Naive thymus-derived CD4-positive, alpha-beta T cell (primary cell): Measurements from ENCODE around the gene PLEKHA5. TPM values are rescaled to one million over a fixed set of nuclear protein-coding genes. Genes with fewer than 3 reads are reported as not detected.
A peak's percentile ranks its signal among the peaks of the same experiment; 100 is the strongest.

ENCODE experiments used
- ATAC-seq: fragments of 150-1000 bp; cut with Tn5 transposase; 2 replicates; pipeline ENCODE4 v1.10.0; 2021; ENCODE audit warnings: mild to moderate bottlenecking, moderate library complexity
- CTCF ChIA-PET: fragments of 350-600 bp; sonication (Branson Sonifier 250); formaldehyde crosslinking; loops from one replicate; lab custom pipeline; 2021; ENCODE audit warnings: antibody characterized with exemption; lab: Charles Lee
- POLR2A ChIA-PET: fragments of 350-600 bp; sonication (Branson Sonifier 250); formaldehyde crosslinking; loops from one replicate; lab custom pipeline; 2021; ENCODE audit warnings: antibody characterized with exemption, inconsistent platforms; lab: Charles Lee
- DNase-seq, 9 donors: peaks; one replicate each; pipeline versions ENCODE4 v3.0.0 to v3.0.0-alpha.2; 2020 to 2022; ENCODE audit warnings: mixed read lengths in 1 of 9
- H3K27ac ChIP-seq: one replicate; pipeline ENCODE4 v1.7.0; 2013; ENCODE audit warnings: mild to moderate bottlenecking, low read depth, low read length, moderate library complexity
- H3K27me3 ChIP-seq, 2 donors: one replicate each; pipeline ENCODE4 v1.7.0; 2013; ENCODE audit warnings: low read length in 2 of 2, mild to moderate bottlenecking in 2 of 2, moderate library complexity in 2 of 2; ENCODE audit not compliant: control insufficient read depth in 2 of 2, insufficient read depth in 2 of 2
- H3K36me3 ChIP-seq, 3 experiments: 1 replicate in 2 of 3; 2 replicates in 1 of 3; pipeline ENCODE4 v1.7.0; 2013; ENCODE audit warnings: low read length in 3 of 3, mild to moderate bottlenecking in 3 of 3, moderate library complexity in 1 of 3; ENCODE audit not compliant: insufficient read depth in 3 of 3, control insufficient read depth in 2 of 3
- H3K4me1 ChIP-seq, 2 donors: one replicate each; pipeline ENCODE4 v1.7.0; 2013; ENCODE audit warnings: low read length in 2 of 2, mild to moderate bottlenecking in 2 of 2, moderate library complexity in 1 of 2; ENCODE audit not compliant: control insufficient read depth in 2 of 2, insufficient read depth in 2 of 2
- H3K4me3 ChIP-seq: 2 replicates; pipeline ENCODE4 v1.7.0; 2013; ENCODE audit warnings: mild to moderate bottlenecking, low read length
- H3K9me3 ChIP-seq, 3 experiments: 1 replicate in 2 of 3; 2 replicates in 1 of 3; pipeline ENCODE4 v1.7.0; 2013; ENCODE audit warnings: low read length in 3 of 3; ENCODE audit not compliant: control insufficient read depth in 2 of 3
- H3K27ac Mint-ChIP-seq, 9 donors: one replicate each; pipeline ENCODE4 v1.8.0; 2020 to 2022; ENCODE audit warnings: mixed read lengths in 9 of 9, mild to moderate bottlenecking in 8 of 9, moderate library complexity in 5 of 9, inconsistent platforms in 2 of 9
- H3K27me3 Mint-ChIP-seq, 5 donors: one replicate each; pipeline ENCODE4 v1.8.0; 2021 to 2022; ENCODE audit warnings: mixed read lengths in 5 of 5, mild to moderate bottlenecking in 1 of 5
- H3K36me3 Mint-ChIP-seq, 5 donors: one replicate each; pipeline ENCODE4 v1.8.0; 2020 to 2022; ENCODE audit warnings: mixed read lengths in 5 of 5, mild to moderate bottlenecking in 3 of 5, inconsistent platforms in 1 of 5
- H3K4me1 Mint-ChIP-seq, 7 donors: one replicate each; pipeline ENCODE4 v1.8.0; 2020 to 2022; ENCODE audit warnings: mixed read lengths in 7 of 7, mild to moderate bottlenecking in 3 of 7, inconsistent platforms in 1 of 7
- H3K4me3 Mint-ChIP-seq, 10 donors: one replicate each; pipeline ENCODE4 v1.8.0; 2020 to 2022; ENCODE audit warnings: mild to moderate bottlenecking in 10 of 10, mixed read lengths in 10 of 10, moderate library complexity in 6 of 10, inconsistent platforms in 2 of 10
- H3K9me3 Mint-ChIP-seq, 11 donors: one replicate each; pipeline ENCODE4 v1.8.0; 2020 to 2022; ENCODE audit warnings: mixed read lengths in 11 of 11, mild to moderate bottlenecking in 4 of 11, inconsistent platforms in 1 of 11, moderate library complexity in 1 of 11
- intact Hi-C, 2 donors: fragments of 100-400 bp; cut with micrococcal nuclease; formaldehyde crosslinking; loops; one replicate each; pipeline ENCODE4 v1.15.1; 2023
- polyA plus RNA-seq, 2 donors: library from polyadenylated mRNA; unstranded; fragments of 300-500 nt; fragmentation: Illumina TruSeq; gene quantifications; one replicate each; pipeline ENCODE4 v1.2.3, GENCODE V29; 2021
- total RNA-seq, 6 experiments: library from RNA in 5 of 6; stranded (reverse) in 5 of 6; gene quantifications; 1 replicate in 5 of 6; 2 replicates in 1 of 6; pipeline ENCODE4 v1.2.3 and lab custom pipeline; 2021 to 2026

PLEKHA5 gene
- total and polyA plus RNA-seq, 7 experiments from 2014 or later: 0.32 to 5.3 (median 1.3) TPM

GRCh38 chr12:19307451-19307850, 177.9 kb downstream of the PLEKHA5 start:
- Histone ChIP-seq H3K27me3 (no peaks in the 10 kb centered on the region), H3K4me3 (no peak overlapping the region), H3K36me3 (no peaks in the 10 kb centered on the region), H3K9me3 (no peaks in the 10 kb centered on the region), H3K27ac (no peak overlapping the region), H3K4me1 (no peaks in the 10 kb centered on the region)
- no peak for DNase-seq
- ChIA-PET CTCF (no interaction called here), POLR2A (no interaction called here)
- no peak overlapping the region for H3K27ac Mint-ChIP-seq
- H3K27me3 Mint-ChIP-seq: no peaks in the 10 kb centered on the region
- H3K4me1 Mint-ChIP-seq: no peaks in the 10 kb centered on the region
- no peak overlapping the region for H3K4me3 Mint-ChIP-seq
- intact Hi-C loops: no loop called here
- no peaks in the 10 kb centered on the region for H3K9me3 Mint-ChIP-seq
- ATAC-seq: no peak
- peaks cover 0 to 4% (median 0%) of the 10 kb centered on the region in 5 donors for H3K36me3 Mint-ChIP-seq

GRCh38 chr12:19311165-19311564, 181.6 kb downstream of the PLEKHA5 start:
- ATAC-seq (no peak), DNase-seq (no peak)
- CTCF ChIA-PET: no interaction called here
- H3K27ac ChIP-seq: no peak overlapping the region
- Mint-ChIP-seq H3K27ac (no peak overlapping the region), H3K4me3 (no peak overlapping the region), H3K27me3 (no peaks in the 10 kb centered on the region), H3K4me1 (no peaks in the 10 kb centered on the region), H3K36me3 (peaks cover 0 to 4% (median 0%) of the 10 kb centered on the region in 5 donors), H3K9me3 (no peaks in the 10 kb centered on the region)
- no peaks in the 10 kb centered on the region for H3K9me3 ChIP-seq
- H3K27me3 ChIP-seq: no peaks in the 10 kb centered on the region
- H3K4me1 ChIP-seq: no peaks in the 10 kb centered on the region
- no peak overlapping the region for H3K4me3 ChIP-seq
- intact Hi-C loops: no loop called here
- POLR2A ChIA-PET: no interaction called here
- H3K36me3 ChIP-seq: no peaks in the 10 kb centered on the region

- ATAC-seq (no peak), DNase-seq (no peak)
- Histone ChIP-seq H3K4me1 (no peaks in the 10 kb centered on the region), H3K9me3 (no peaks in the 10 kb centered on the region), H3K4me3 (no peak overlapping the region), H3K27me3 (no peaks in the 10 kb centered on the region), H3K36me3 (no peaks in the 10 kb centered on the region), H3K27ac (no peak overlapping the region)
- no peaks in the 10 kb centered on the region for H3K9me3 Mint-ChIP-seq
- no peaks in the 10 kb centered on the region for H3K4me1 Mint-ChIP-seq
- ChIA-PET POLR2A (no interaction called here), CTCF (no interaction called here)
- H3K36me3 Mint-ChIP-seq: no peaks in the 10 kb centered on the region
- intact Hi-C loops: no loop called here
- no peaks in the 10 kb centered on the region for H3K27me3 Mint-ChIP-seq
- no peak overlapping the region for H3K4me3 Mint-ChIP-seq
- H3K27ac Mint-ChIP-seq: peak overlapping the region in 1 of 9 donors; percentile 53
Measured at GRCh38 chr12:19312637-19313036, 183.1 kb downstream of the PLEKHA5 start.

DNA sequence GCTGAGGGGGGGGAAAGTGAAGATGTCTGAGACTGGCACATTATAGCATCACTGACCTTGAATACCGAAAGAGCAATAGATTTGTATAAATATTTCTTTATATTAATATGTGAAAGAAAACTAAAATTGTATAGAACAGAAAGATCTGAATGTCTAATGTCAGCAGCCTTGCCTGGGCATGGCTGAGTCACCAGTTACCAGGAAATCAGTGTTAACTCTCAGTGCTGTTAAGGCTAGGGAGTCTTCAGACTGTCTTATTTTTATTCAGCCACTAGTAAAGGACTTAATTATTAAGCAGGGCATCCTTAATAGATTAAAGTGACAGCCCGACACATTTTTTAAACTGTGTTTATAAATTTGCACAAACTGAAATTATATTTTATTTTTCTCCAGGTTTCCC, 186.9 kb downstream of the PLEKHA5 start:
- no peaks in the 10 kb centered on the region for H3K36me3 ChIP-seq
- DNase-seq: no peak
- Mint-ChIP-seq H3K27ac (no peak overlapping the region), H3K4me1 (no peaks in the 10 kb centered on the region), H3K9me3 (no peaks in the 10 kb centered on the region), H3K36me3 (no peaks in the 10 kb centered on the region), H3K27me3 (no peaks in the 10 kb centered on the region), H3K4me3 (no peak overlapping the region)
- no peaks in the 10 kb centered on the region for H3K9me3 ChIP-seq
- POLR2A ChIA-PET: no interaction called here
- no peaks in the 10 kb centered on the region for H3K27me3 ChIP-seq
- intact Hi-C loops: no loop called here
- ATAC-seq: no peak
- H3K4me1 ChIP-seq: no peaks in the 10 kb centered on the region
- no peak overlapping the region for H3K4me3 ChIP-seq
- CTCF ChIA-PET: no interaction called here
- H3K27ac ChIP-seq: no peak overlapping the region

DNA sequence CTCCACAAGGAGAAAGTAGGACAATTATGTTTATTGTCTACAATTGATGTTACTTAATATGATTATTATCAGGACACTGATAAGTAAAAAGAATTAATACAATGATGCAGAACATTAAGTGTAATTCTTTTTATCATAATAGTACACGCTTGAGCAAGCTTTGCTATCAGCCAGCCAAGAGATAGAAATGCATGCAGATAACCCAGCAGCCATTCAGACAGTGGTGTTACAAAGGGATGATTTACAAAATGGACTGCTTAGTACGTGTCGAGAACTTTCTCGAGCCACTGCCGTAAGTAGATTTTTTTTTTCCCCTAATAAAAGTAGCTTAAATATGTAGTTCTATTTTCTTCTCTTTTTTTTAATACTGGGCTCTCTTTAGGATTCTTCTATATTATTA, 192.8 kb downstream of the PLEKHA5 start:
- POLR2A ChIA-PET: no interaction called here
- intact Hi-C loops: no loop called here

DNA sequence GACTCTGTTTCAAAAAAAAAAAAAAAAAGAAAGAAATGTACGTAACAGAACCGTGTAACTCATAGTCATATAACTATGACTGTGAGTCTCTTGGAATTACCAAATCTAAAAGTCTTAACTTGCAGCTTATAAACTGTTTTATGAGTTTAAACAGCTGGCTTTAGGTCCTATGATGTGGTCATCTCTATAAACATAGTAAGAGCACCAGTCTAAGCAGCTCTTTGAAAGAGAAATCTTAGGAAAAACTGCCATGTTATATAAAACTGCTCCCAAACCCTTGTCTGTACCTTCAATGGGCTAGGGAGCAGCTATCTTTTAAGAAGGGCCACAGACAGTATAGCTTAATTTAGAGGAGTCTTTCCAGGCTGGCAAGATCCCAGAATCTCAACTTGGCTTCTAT, 194.3 kb downstream of the PLEKHA5 start:
- H3K27me3 Mint-ChIP-seq: no peaks in the 10 kb centered on the region
- Histone ChIP-seq H3K36me3 (no peaks in the 10 kb centered on the region), H3K4me3 (no peak overlapping the region), H3K9me3 (no peaks in the 10 kb centered on the region), H3K4me1 (no peaks in the 10 kb centered on the region), H3K27ac (no peak overlapping the region), H3K27me3 (no peaks in the 10 kb centered on the region)
- peaks cover 0 to 11% (median 5%) of the 10 kb centered on the region in 11 donors for H3K9me3 Mint-ChIP-seq
- no peak for ATAC-seq
- DNase-seq: no peak
- ChIA-PET CTCF (no interaction called here), POLR2A (no interaction called here)
- H3K36me3 Mint-ChIP-seq: peaks cover 0 to 4% (median 0%) of the 10 kb centered on the region in 5 donors
- intact Hi-C loops: no loop called here
- H3K4me1 Mint-ChIP-seq: no peaks in the 10 kb centered on the region
- no peak overlapping the region for H3K27ac Mint-ChIP-seq
- H3K4me3 Mint-ChIP-seq: no peak overlapping the region

More for the DNA sequence above, 192.8 kb downstream of the PLEKHA5 start:
- Mint-ChIP-seq H3K4me1 (no peaks in the 10 kb centered on the region), H3K4me3 (no peak overlapping the region), H3K27me3 (no peaks in the 10 kb centered on the region), H3K27ac (no peak overlapping the region), H3K36me3 (peaks cover 0 to 2% (median 0%) of the 10 kb centered on the region in 5 donors), H3K9me3 (peaks cover 0 to 6% (median 4%) of the 10 kb centered on the region in 11 donors)
- Histone ChIP-seq H3K4me3 (no peak overlapping the region), H3K27ac (no peak overlapping the region), H3K4me1 (no peaks in the 10 kb centered on the region), H3K27me3 (no peaks in the 10 kb centered on the region), H3K36me3 (no peaks in the 10 kb centered on the region), H3K9me3 (no peaks in the 10 kb centered on the region)
- CTCF ChIA-PET: no interaction called here
- ATAC-seq: no peak
- no peak for DNase-seq

DNA sequence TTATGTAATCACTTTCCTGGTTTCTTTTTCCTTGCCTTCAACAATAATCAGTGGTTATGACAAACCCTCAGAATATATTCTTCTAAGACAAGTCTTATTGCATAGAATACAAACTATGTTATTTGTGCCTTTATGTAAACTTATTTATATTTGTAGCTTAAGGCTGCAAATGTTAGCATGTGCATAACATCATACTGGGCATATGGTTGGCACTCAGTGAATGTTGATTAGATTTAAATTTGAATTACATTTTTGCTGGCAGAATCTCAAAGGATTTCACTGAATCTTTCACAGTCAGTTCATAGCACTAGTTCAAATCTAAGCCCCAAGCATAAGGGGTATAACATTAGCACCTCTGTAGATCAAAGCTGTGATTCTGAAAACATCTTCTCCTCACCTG, 196.6 kb downstream of the PLEKHA5 start:
- DNase-seq: no peak
- CTCF ChIA-PET: no interaction called here

More for the DNA sequence above, 196.6 kb downstream of the PLEKHA5 start:
- no peaks in the 10 kb centered on the region for H3K36me3 ChIP-seq
- peaks cover 0 to 11% (median 5%) of the 10 kb centered on the region in 11 donors for H3K9me3 Mint-ChIP-seq
- POLR2A ChIA-PET: no interaction called here
- no peaks in the 10 kb centered on the region for H3K27me3 Mint-ChIP-seq
- no peak overlapping the region for H3K4me3 ChIP-seq
- intact Hi-C loops: no loop called here
- H3K4me1 ChIP-seq: no peaks in the 10 kb centered on the region
- H3K27ac ChIP-seq: no peak overlapping the region
- no peaks in the 10 kb centered on the region for H3K9me3 ChIP-seq
- H3K27me3 ChIP-seq: no peaks in the 10 kb centered on the region
- no peak overlapping the region for H3K27ac Mint-ChIP-seq
- no peaks in the 10 kb centered on the region for H3K4me1 Mint-ChIP-seq
- H3K4me3 Mint-ChIP-seq: no peak overlapping the region
- H3K36me3 Mint-ChIP-seq: peaks cover 0 to 4% (median 0%) of the 10 kb centered on the region in 5 donors
- no peak for ATAC-seq
